Loucy (cell line): ENCODE results near the gene TRAF3.

Experiments
- CTCF ChIP-seq: fragments of 200-600 bp; sonication (generic); conservative IDR thresholded peaks from 2 replicates; pipeline ENCODE4 v1.5.1; 2014; ENCODE audit warnings: mild to moderate bottlenecking, antibody characterized with exemption, low read length
- EZH2phosphoT487 ChIP-seq: fragments of 200-600 bp; IDR thresholded peaks from 2 replicates; pipeline ENCODE4 v1.6.1; 2018; ENCODE audit warnings: antibody characterized with exemption, mild to moderate bottlenecking, moderate library complexity, borderline replicate concordance

- TF ChIP-seq CTCF (no peak), EZH2phosphoT487 (no peak)
Observed at GRCh38 chr14:102798926-102799325, 21.7 kb downstream of the TRAF3 start.
